SK-N-MC (cell line): Measurements from ENCODE around the gene SLC39A11.
"Not testable (repeated sequence)": the region's sequence is repeated elsewhere in the genome, so short reads cannot be mapped to it uniquely, and the experiment has no call there.

ENCODE experiments used
- DNase-seq: peaks from one replicate; pipeline ENCODE4 v3.0.0-alpha.2; 2011; ENCODE audit warnings: low read depth, low spot score
- H3K27ac ChIP-seq: fragments of 200-600 bp; sonication (generic); 2 replicates; pipeline ENCODE4 v1.5.1; 2016; ENCODE audit warnings: mixed run types
- H3K36me3 ChIP-seq: fragments of 200-600 bp; sonication (generic); 2 replicates; pipeline ENCODE4 v1.6.1; 2017; ENCODE audit warnings: antibody characterized with exemption, low read length, mixed read lengths; ENCODE audit not compliant: insufficient read depth
- H3K4me3 ChIP-seq: fragments of 200-600 bp; sonication (generic); 2 replicates; pipeline ENCODE4 v1.5.1; 2016
- H3K9ac ChIP-seq: fragments of 200-600 bp; sonication (generic); 2 replicates; pipeline ENCODE4 v1.8.0; 2017; ENCODE audit warnings: mixed run types, mixed read lengths; ENCODE audit not compliant: insufficient read length
- H3K9me3 ChIP-seq: fragments of 200-600 bp; sonication (generic); 2 replicates; pipeline ENCODE4 v1.6.1; 2017; ENCODE audit warnings: low read depth, mild to moderate bottlenecking, antibody characterized with exemption, low read length, moderate library complexity, mixed read lengths
- EZH2 ChIP-seq: fragments of 200-600 bp; sonication (generic); IDR thresholded peaks from one replicate; pipeline ENCODE4 v1.6.1; 2017; ENCODE audit warnings: antibody characterized with exemption
- FOXP2 ChIP-seq: optimal IDR thresholded peaks from 2 replicates; pipeline ENCODE3; 2011; ENCODE audit warnings: mild to moderate bottlenecking, moderate library complexity; ENCODE audit not compliant: insufficient read depth; ENCODE audit errors: extremely low read length, control extremely low read depth
- POLR2AphosphoS5 ChIP-seq: IDR thresholded peaks from 2 replicates; pipeline ENCODE4 v1.6.1; 2012; ENCODE audit warnings: mild to moderate bottlenecking, low read depth, low read length, borderline replicate concordance

SLC39A11 gene

GRCh38 chr17:72792771-72793170 is 299.7 kb downstream of the SLC39A11 start:
- Histone ChIP-seq H3K9ac (no peak overlapping the region), H3K27ac (no peak overlapping the region), H3K36me3 (no peaks in the 10 kb centered on the region), H3K4me3 (no peak overlapping the region), H3K9me3 (no peaks in the 10 kb centered on the region)
- no peak for DNase-seq
- TF ChIP-seq EZH2 (no peak), FOXP2 (no peak), POLR2AphosphoS5 (no peak)

GRCh38 chr17:72790190-72790589 is 302.3 kb downstream of the SLC39A11 start:
- no peak for DNase-seq
- Histone ChIP-seq H3K9ac (no peak overlapping the region), H3K9me3 (no peaks in the 10 kb centered on the region), H3K4me3 (no peak overlapping the region), H3K27ac (no peak overlapping the region), H3K36me3 (no peaks in the 10 kb centered on the region)
- TF ChIP-seq EZH2 (no peak), FOXP2 (no peak), POLR2AphosphoS5 (no peak)

- Histone ChIP-seq H3K27ac (no peak overlapping the region), H3K36me3 (no peaks in the 10 kb centered on the region), H3K9me3 (no peaks in the 10 kb centered on the region), H3K9ac (no peak overlapping the region), H3K4me3 (no peak overlapping the region)
- TF ChIP-seq FOXP2 (no peak), EZH2 (no peak), POLR2AphosphoS5 (no peak)
- DNase-seq = no peak
Observed at GRCh38 chr17:72789711-72790110, 302.8 kb downstream of the SLC39A11 start.

GRCh38 chr17:72788950-72789585 is 303.4 kb downstream of the SLC39A11 start:
- no peaks in the 10 kb centered on the region for H3K36me3 ChIP-seq
- no peak overlapping the region for H3K27ac ChIP-seq
- no peak overlapping the region for H3K4me3 ChIP-seq
- no peak for DNase-seq
- no peaks in the 10 kb centered on the region for H3K9me3 ChIP-seq
- H3K9ac ChIP-seq = no peak overlapping the region
- TF ChIP-seq POLR2AphosphoS5 = no peak
- TF ChIP-seq EZH2 = no peak

- no peaks in the 10 kb centered on the region for H3K36me3 ChIP-seq
- no peak for DNase-seq
- TF ChIP-seq POLR2AphosphoS5 = no peak
- TF ChIP-seq EZH2 = no peak
- TF ChIP-seq FOXP2 = no peak
- H3K27ac ChIP-seq = no peak overlapping the region
- no peak overlapping the region for H3K9ac ChIP-seq
- H3K9me3 ChIP-seq = no peaks in the 10 kb centered on the region
- H3K4me3 ChIP-seq = no peak overlapping the region
Observed at GRCh38 chr17:72786209-72786608, 306.3 kb downstream of the SLC39A11 start.

GRCh38 chr17:72782985-72783701 is 309.3 kb downstream of the SLC39A11 start:
- no peak overlapping the region for H3K27ac ChIP-seq
- no peaks in the 10 kb centered on the region for H3K36me3 ChIP-seq
- no peak for DNase-seq
- no peak overlapping the region for H3K4me3 ChIP-seq
- TF ChIP-seq POLR2AphosphoS5 (no peak), FOXP2 (no peak), EZH2 (no peak)
- H3K9me3 ChIP-seq = no peaks in the 10 kb centered on the region
- no peak overlapping the region for H3K9ac ChIP-seq

- not testable (repeated sequence) for H3K9ac ChIP-seq, H3K27ac ChIP-seq, H3K36me3 ChIP-seq, DNase-seq, H3K9me3 ChIP-seq, H3K4me3 ChIP-seq
Observed at GRCh38 chr17:72782437-72782836, 310.1 kb downstream of the SLC39A11 start.

- H3K36me3 ChIP-seq = no peaks in the 10 kb centered on the region
- no peak overlapping the region for H3K4me3 ChIP-seq
- no peak for TF ChIP-seq POLR2AphosphoS5
- TF ChIP-seq FOXP2 = no peak
- TF ChIP-seq EZH2 = no peak
- no peaks in the 10 kb centered on the region for H3K9me3 ChIP-seq
- no peak overlapping the region for H3K9ac ChIP-seq
- no peak overlapping the region for H3K27ac ChIP-seq
- DNase-seq = no peak
Observed at GRCh38 chr17:72778169-72779151, 314.0 kb downstream of the SLC39A11 start.
